IPS DF 4.7 (cell line): Measurements from ENCODE around the gene AQP6.
"Not testable (repeated sequence)": the region's sequence is repeated elsewhere in the genome, so short reads cannot be mapped to it uniquely, and the experiment has no call there.

Experiments used
- DNase-seq: peaks from one replicate; pipeline ENCODE4 v3.0.0-alpha.2; 2013; ENCODE audit warnings: low spot score; ENCODE audit errors: extremely low read depth

AQP6 gene

GRCh38 chr12:49969651-49970429, 2.9 kb upstream of the AQP6 start:
- no peak for DNase-seq

GRCh38 chr12:49970658-49971057, 2.1 kb upstream of the AQP6 start:
- DNase-seq, result no peak

DNA sequence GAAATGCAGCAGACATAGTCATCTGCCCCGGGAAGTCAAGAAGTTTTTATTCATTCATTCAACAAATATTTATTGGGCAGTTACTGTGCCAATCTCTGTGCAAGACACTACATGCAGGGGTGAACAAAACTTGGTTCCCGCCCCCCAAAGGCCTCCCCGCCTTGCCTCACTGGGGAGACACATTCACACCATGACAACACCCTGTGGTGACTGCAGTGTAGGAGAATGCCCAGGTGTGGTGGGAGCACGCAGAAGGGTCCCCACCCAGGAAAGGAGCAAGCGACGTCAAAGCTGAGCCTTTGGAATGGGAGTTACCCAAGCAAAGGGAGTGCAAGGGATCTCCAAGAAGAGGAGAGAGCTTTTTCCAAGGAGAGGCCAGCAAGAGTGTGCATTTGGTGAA, 1.6 kb upstream of the AQP6 start:
- no peak for DNase-seq

- DNase-seq, result no peak
Measured at GRCh38 chr12:49972129-49972528, 618 bp upstream of the AQP6 start.

DNA sequence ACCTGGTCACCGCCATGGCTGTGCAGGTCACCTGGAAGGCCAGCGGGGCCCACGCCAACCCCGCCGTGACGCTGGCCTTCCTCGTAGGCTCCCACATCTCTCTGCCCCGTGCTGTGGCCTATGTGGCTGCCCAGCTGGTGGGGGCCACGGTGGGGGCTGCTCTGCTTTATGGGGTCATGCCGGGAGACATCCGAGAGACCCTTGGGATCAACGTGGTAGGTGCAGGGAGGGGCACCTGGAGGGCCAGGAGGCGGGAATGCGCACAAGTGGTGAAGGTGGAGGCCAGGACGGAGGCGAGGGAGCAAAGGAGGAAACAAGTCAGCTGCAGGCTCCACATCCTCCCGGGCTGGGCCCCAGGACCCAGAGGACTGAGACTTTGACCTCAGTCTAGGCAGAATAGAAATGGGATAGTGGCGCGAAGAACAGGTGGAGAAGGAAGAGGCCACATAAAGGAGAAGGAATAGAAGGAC, 649 bp downstream of the AQP6 start:
- no peak for DNase-seq

DNA sequence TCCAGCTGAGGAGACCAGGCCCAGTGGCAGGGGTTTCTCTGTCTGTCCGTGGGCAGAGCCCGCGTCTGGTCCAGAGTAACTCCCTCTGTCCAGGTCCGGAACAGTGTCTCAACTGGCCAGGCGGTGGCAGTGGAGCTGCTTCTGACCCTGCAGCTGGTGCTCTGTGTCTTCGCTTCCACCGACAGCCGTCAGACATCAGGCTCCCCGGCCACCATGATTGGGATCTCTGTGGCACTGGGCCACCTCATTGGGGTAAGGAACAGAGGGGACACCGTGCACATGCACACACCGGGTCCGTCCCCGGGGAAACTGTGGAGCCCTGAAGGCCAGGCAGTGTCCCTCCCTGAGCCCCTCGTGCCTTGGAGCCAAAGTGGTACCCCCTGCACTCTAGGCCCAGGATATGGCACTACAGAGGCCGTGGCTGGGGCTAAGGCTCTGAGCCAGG, 1.5 kb downstream of the AQP6 start:
- no peak for DNase-seq

- DNase-seq, result no peak
Measured at GRCh38 chr12:49974677-49975317, 2.0 kb downstream of the AQP6 start.

DNA sequence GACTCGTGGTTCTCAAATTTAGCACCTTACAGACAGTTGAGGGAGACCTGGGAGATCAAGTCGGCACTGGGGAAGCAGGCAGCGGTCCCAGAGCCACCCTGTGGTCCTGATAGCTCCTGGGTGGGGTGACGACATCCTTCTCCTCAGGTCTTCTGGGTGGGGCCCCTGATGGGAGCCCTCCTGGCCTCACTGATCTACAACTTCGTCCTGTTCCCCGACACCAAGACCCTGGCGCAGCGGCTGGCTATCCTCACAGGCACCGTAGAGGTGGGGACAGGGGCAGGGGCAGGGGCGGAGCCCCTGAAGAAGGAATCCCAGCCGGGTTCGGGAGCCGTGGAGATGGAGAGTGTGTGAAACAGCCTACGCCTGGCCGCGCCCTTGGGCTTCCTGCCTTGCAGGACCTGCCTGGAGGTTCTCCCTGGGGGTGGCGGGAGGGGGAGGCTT, 2.6 kb downstream of the AQP6 start:
- no peak for DNase-seq

GRCh38 chr12:49976557-49976956, 3.8 kb downstream of the AQP6 start:
- DNase-seq, result no peak

DNA sequence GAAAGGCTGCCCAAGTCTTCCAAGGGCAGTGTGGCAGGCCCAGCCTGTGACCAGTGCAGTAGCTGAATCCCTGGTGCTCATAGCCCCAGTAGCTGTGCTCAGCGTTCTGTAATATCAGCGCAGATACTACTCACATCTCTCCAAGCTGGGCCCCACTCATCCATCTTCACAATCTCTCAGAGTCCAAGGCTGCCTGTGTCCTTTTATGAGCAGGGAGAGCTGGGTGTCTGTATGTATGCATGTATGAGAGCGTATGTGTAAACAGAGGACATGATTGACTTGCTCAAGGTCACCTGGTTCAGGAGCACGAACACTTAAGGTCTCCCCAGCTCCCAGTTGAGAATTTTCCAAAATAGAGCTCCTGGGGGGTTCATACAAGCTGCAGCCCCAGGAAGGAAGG, 5.4 kb downstream of the AQP6 start:
- DNase-seq, result no peak

DNA sequence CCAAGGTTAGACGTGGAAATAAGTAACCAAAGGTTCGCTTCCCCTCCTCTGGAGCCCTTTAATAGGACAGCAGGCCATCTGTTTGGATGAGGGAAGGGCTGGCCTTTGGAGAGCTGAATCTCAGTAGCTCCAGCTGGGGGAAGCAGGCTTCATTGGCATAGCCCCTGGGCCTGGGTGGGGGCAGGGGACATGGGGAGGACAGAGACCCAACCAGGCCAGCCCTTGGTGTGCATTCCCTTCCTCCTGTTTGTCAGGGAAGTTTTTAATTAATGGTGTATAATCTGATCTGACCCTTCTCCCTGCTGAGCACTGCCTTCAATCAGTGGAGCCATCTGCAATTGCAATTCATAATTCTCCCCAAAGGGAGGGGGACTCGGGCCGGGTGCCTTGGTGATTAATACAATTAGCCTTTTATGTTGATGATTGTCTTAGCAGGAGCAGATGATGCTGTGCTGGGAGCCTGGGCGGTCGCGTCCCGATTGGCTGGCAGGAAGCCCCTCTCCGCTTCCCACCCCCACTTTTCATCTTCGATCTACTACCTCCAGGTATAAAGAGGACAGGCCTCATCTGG, 6.4 kb downstream of the AQP6 start:
- no peak for DNase-seq

GRCh38 chr12:49979791-49980190, 7.0 kb downstream of the AQP6 start:
- no peak for DNase-seq

DNA sequence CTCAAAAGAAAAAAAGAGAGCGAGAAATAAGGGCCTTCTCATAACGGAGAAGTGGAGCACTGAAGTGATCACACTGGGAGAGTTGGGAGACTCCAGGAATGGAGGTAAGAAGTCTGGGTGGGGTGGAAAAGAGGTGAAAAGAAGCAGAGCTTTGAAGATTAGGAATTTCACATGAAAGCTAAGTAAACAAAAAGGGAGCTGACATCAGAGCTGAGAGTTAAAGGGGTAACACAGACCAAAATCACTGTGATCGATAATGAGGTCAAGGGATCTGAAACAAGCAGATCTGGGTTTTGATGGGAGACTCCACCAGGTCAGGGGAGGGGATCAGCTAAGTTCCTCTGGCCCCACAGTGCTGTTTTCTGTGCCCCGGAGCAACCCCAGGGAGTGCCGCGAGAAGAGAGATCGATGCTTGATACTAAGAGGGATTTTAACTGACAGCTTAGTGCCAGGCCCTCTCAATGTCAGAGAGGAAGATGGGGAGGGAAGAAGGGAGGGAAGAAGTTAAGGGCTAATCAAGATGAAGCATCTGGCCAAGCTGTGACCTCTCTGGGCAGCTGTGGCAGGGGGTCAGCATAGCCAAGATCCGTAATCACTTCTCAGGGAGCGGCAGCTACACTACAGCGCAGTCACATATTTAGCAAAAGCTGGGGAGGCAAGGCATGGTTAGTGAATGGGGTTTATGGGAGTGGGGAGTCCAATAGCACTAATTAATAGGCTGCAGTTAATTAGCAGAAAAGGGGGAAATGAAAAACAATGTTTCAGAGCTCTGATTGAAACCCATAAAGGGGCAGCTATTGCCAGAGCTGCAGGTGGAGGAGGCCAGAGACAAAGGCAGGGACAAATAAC, 8.0 kb downstream of the AQP6 start:
- DNase-seq, result no peak

GRCh38 chr12:49982246-49983087, 9.7 kb downstream of the AQP6 start:
- no peak for DNase-seq

- no peak for DNase-seq
Measured at GRCh38 chr12:49983892-49984291, 11.1 kb downstream of the AQP6 start.

GRCh38 chr12:49984476-49985359, 12.0 kb downstream of the AQP6 start:
- DNase-seq, result no peak

DNA sequence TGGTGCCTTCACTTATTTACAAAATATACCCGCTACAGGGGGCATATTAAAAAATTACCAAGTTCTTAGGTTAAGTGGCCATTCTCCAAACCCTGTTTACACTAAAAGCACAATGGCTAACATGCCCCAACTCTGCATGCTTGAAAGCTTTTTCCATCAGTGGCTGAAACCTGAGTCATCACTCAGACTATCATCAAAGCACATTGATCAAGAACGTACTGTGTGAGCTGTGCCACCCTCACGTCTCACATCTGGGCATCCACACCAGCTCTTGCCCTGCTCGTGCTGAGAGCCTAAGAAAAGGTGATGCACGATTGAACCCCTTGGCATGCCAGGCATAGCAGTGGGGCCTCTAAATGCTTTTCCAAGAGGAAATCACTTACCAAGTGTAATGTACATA, 13.2 kb downstream of the AQP6 start:
- no peak for DNase-seq

GRCh38 chr12:49986476-49986875, 13.7 kb downstream of the AQP6 start:
- not testable (repeated sequence) for DNase-seq

- no peak for DNase-seq
Measured at GRCh38 chr12:49987625-49988303, 15.0 kb downstream of the AQP6 start.
